ENCODE results near the gene PIGU.
"Not testable (repeated sequence)": the region's sequence is repeated elsewhere in the genome, so short reads cannot be mapped to it uniquely, and the experiment has no call there.

The PIGU gene

GRCh38 chr20:34663213-34663943 lies 13.5 kb downstream of the PIGU start:
- no peak for DNase-seq (ENCODE audit: low read depth in 2 of 3, low spot score in 2 of 3)

- not testable (repeated sequence) for DNase-seq (ENCODE audit: low read depth in 2 of 3, low spot score in 2 of 3)
Observed at GRCh38 chr20:34661811-34662210, 15.1 kb downstream of the PIGU start.

- DNase-seq (ENCODE audit: low read depth in 2 of 3, low spot score in 2 of 3), result not testable (repeated sequence)
Observed at GRCh38 chr20:34658654-34659053, 18.2 kb downstream of the PIGU start.

GRCh38 chr20:34654207-34654744 lies 22.6 kb downstream of the PIGU start:
- no peak for DNase-seq (ENCODE audit: low read depth in 2 of 3, low spot score in 2 of 3)

- DNase-seq (ENCODE audit: low read depth in 2 of 3, low spot score in 2 of 3), result no peak
Observed at GRCh38 chr20:34651200-34651599, 25.7 kb downstream of the PIGU start.

- no peak for DNase-seq (ENCODE audit: low read depth in 2 of 3, low spot score in 2 of 3)
Observed at GRCh38 chr20:34647737-34648136, 29.2 kb downstream of the PIGU start.

- no peak for DNase-seq (ENCODE audit: low read depth in 2 of 3, low spot score in 2 of 3)
Observed at GRCh38 chr20:34644951-34645350, 31.9 kb downstream of the PIGU start.

GRCh38 chr20:34644345-34644744 lies 32.5 kb downstream of the PIGU start:
- no peak for DNase-seq (ENCODE audit: low read depth in 2 of 3, low spot score in 2 of 3)

GRCh38 chr20:34643928-34644327 lies 33.0 kb downstream of the PIGU start:
- no peak for DNase-seq (ENCODE audit: low read depth in 2 of 3, low spot score in 2 of 3)

GRCh38 chr20:34642009-34642408 lies 34.9 kb downstream of the PIGU start:
- DNase-seq (ENCODE audit: low read depth in 2 of 3, low spot score in 2 of 3), result no peak

GRCh38 chr20:34639755-34640222 lies 37.1 kb downstream of the PIGU start:
- DNase-seq (ENCODE audit: low read depth in 2 of 3, low spot score in 2 of 3), result no peak

GRCh38 chr20:34638532-34638931 lies 38.4 kb downstream of the PIGU start:
- DNase-seq (ENCODE audit: low read depth in 2 of 3, low spot score in 2 of 3), result no peak

GRCh38 chr20:34638039-34638292 lies 38.9 kb downstream of the PIGU start:
- DNase-seq (ENCODE audit: low read depth in 2 of 3, low spot score in 2 of 3), result no peak

- no peak for DNase-seq (ENCODE audit: low read depth in 2 of 3, low spot score in 2 of 3)
Observed at GRCh38 chr20:34637245-34638038, 39.5 kb downstream of the PIGU start.

- DNase-seq (ENCODE audit: low read depth in 2 of 3, low spot score in 2 of 3), result no peak
Observed at GRCh38 chr20:34636648-34637047, 40.2 kb downstream of the PIGU start.

GRCh38 chr20:34634392-34634791 lies 42.5 kb downstream of the PIGU start:
- DNase-seq (ENCODE audit: low read depth in 2 of 3, low spot score in 2 of 3), result no peak

- DNase-seq (ENCODE audit: low read depth in 2 of 3, low spot score in 2 of 3), result no peak
Observed at GRCh38 chr20:34632870-34633452, 43.9 kb downstream of the PIGU start.

GRCh38 chr20:34629904-34630303 lies 47.0 kb downstream of the PIGU start:
- DNase-seq (ENCODE audit: low read depth in 2 of 3, low spot score in 2 of 3), result no peak

GRCh38 chr20:34629342-34629741 lies 47.5 kb downstream of the PIGU start:
- no peak for DNase-seq (ENCODE audit: low read depth in 2 of 3, low spot score in 2 of 3)

GRCh38 chr20:34628026-34628425 lies 48.9 kb downstream of the PIGU start:
- DNase-seq (ENCODE audit: low read depth in 2 of 3, low spot score in 2 of 3), result no peak

GRCh38 chr20:34627458-34627857 lies 49.4 kb downstream of the PIGU start:
- DNase-seq (ENCODE audit: low read depth in 2 of 3, low spot score in 2 of 3), result no peak

- DNase-seq (ENCODE audit: low read depth in 2 of 3, low spot score in 2 of 3), result no peak
Observed at GRCh38 chr20:34626992-34627391, 49.9 kb downstream of the PIGU start.
